GM12878 (cell line): Measurements from ENCODE around the gene RPS28. TPM values are rescaled to one million over a fixed set of nuclear protein-coding genes. Genes with fewer than 3 reads are reported as not detected.
A peak's percentile ranks its signal among the peaks of the same experiment; 100 is the strongest.

ENCODE experiments used
- ATAC-seq: fragments of 200-7000 bp; cut with Tn5 transposase; 3 replicates; pipeline ENCODE4 v1.9.1; 2020; ENCODE audit warnings: mild to moderate bottlenecking, moderate library complexity
- BruUV-seq: library from RNA; stranded (reverse); fragments of 400-500 nt; replicated peaks from 2 replicates; lab custom pipeline; 2021; lab: Mats Ljungman, UMichigan
- CTCF ChIA-PET: fragments of 300-600 bp; sonication (Branson Sonifier 250); formaldehyde crosslinking; extraction: SDS; loops from one replicate; lab custom pipeline; 2021; ENCODE audit warnings: inconsistent platforms; lab: Yijun Ruan, JAX
- POLR2A ChIA-PET: fragments of 350-600 bp; formaldehyde crosslinking; extraction: SDS; loops from one replicate; lab custom pipeline; 2021; ENCODE audit warnings: inconsistent platforms; lab: Charles Lee
- RAD21 ChIA-PET: fragments of 300-600 bp; sonication (Branson Sonifier 250); formaldehyde crosslinking; loops from one replicate; lab custom pipeline; 2023; ENCODE audit warnings: antibody characterized with exemption; ENCODE audit not compliant: unreplicated experiment; lab: Charles Lee
- SMC1A ChIA-PET: fragments of 300-600 bp; sonication (Branson Sonifier 250); formaldehyde crosslinking; loops from one replicate; lab custom pipeline; 2023; ENCODE audit not compliant: unreplicated experiment, uncharacterized antibody; lab: Charles Lee
- DNase-seq: peaks from one replicate; pipeline ENCODE4 v3.0.0-alpha.2; 2011; ENCODE audit warnings: low read depth, low spot score
- FAIRE-seq: peaks from 3 replicates; lab custom pipeline; 2011; peaks lifted over from hg19 to GRCh38; lab: Jason Lieb, UNC
- H2AFZ ChIP-seq: 2 replicates; pipeline ENCODE4 v1.6.0; 2011; ENCODE audit warnings: low read depth, low read length, control low read depth; ENCODE audit not compliant: control insufficient read depth
- H3K27ac ChIP-seq: 2 replicates; pipeline ENCODE4 v1.5.1; 2011; ENCODE audit warnings: control low read depth; ENCODE audit not compliant: control insufficient read depth, insufficient read depth
- H3K27me3 ChIP-seq, 2 experiments: replicated peaks in 1 of 2; 2 replicates each; pipeline versions ENCODE4 v1.6.0 to v1.6.1; 2011; ENCODE audit warnings: low read length in 1 of 2; ENCODE audit not compliant: control insufficient read depth in 2 of 2, insufficient read depth in 2 of 2
- H3K36me3 ChIP-seq, 2 experiments: 2 replicates each; pipeline ENCODE4 v1.5.1; 2011; ENCODE audit warnings: low read length in 1 of 2; ENCODE audit not compliant: control insufficient read depth in 2 of 2, insufficient read depth in 2 of 2
- H3K4me1 ChIP-seq: 2 replicates; pipeline ENCODE4 v1.6.1; 2011; ENCODE audit warnings: mild to moderate bottlenecking, low read length, moderate library complexity, mixed read lengths; ENCODE audit not compliant: control insufficient read depth, insufficient read depth
- H3K4me2 ChIP-seq: 2 replicates; pipeline ENCODE4 v1.6.0; 2011; ENCODE audit warnings: control low read depth; ENCODE audit not compliant: control insufficient read depth, insufficient read depth
- H3K4me3 ChIP-seq: fragments of 200-600 bp; sonication (generic); 2 replicates; pipeline ENCODE4 v1.5.1; 2016
- H3K79me2 ChIP-seq: 2 replicates; pipeline ENCODE4 v1.6.0; 2011; ENCODE audit warnings: low read length; ENCODE audit not compliant: control insufficient read depth, insufficient read depth
- H3K9ac ChIP-seq: 2 replicates; pipeline ENCODE4 v1.8.0; 2011; ENCODE audit warnings: low read length, control low read depth, mixed read lengths; ENCODE audit not compliant: control insufficient read depth, insufficient read depth
- H3K9me3 ChIP-seq: replicated peaks from 3 replicates; pipeline ENCODE4 v1.5.1; 2011; ENCODE audit warnings: mild to moderate bottlenecking, low read length; ENCODE audit not compliant: control insufficient read depth, insufficient read depth
- H4K20me1 ChIP-seq: 2 replicates; pipeline ENCODE4 v1.6.0; 2011; ENCODE audit not compliant: control insufficient read depth, insufficient read depth
- KDM1A ChIP-seq: fragments of 200-600 bp; sonication (generic); IDR thresholded peaks from 2 replicates; pipeline ENCODE4 v1.6.1; 2016; ENCODE audit warnings: borderline replicate concordance
- ZNF24 ChIP-seq: fragments of 450-650 bp; IDR thresholded peaks from 2 replicates; pipeline ENCODE4 v1.6.1; 2017; ENCODE audit warnings: antibody characterized with exemption, mild to moderate bottlenecking
- WGBS: methylation state at CpG from one replicate; pipeline ENCODE4 v1.1.6; 2016; ENCODE audit warnings: low lambda C conversion rate; ENCODE audit not compliant: insufficient replicate concordance, insufficient coverage; ENCODE audit errors: missing lambda C conversion rate; 5-methylcytosine and 5-hydroxymethylcytosine counted together
- in situ Hi-C: fragments of 300-500 bp; cut with MboI; formaldehyde crosslinking; loops from 9 replicates; pipeline ENCODE4 v1.14.3; 2018; ENCODE audit warnings: mixed read lengths
- intact Hi-C: fragments of 100-400 bp; cut with micrococcal nuclease; formaldehyde crosslinking; loops from one replicate; pipeline ENCODE4 v1.14.2; 2022; ENCODE audit not compliant: unreplicated experiment
- polyA plus RNA-seq, 11 experiments: library from polyadenylated mRNA; depleted of rRNA in 4 of 11; unstranded in 6 of 11; stranded (reverse) in 5 of 11; fragments of >200 nt; fragmentation: Nextera tagmentation in 4 of 11; fragmentation: Illumina TruSeq in 1 of 11; extraction: Ambion mirVana in 4 of 11; extraction: Trizol in 1 of 11; gene quantifications; 1 replicate in 1 of 11; 2 replicates in 10 of 11; pipeline versions ENCODE4 v1.2.1 to v1.2.3, GENCODE V29; 2011 to 2016; ENCODE audit warnings: inconsistent platforms in 2 of 11, missing spikeins in 2 of 11, low read depth in 1 of 11
- total RNA-seq, 4 experiments: library from RNA; depleted of rRNA in 3 of 4; stranded (reverse); fragments of >200 nt in 3 of 4; fragmentation: Illumina TruSeq in 1 of 4; extraction: Trizol in 1 of 4; gene quantifications; 2 replicates each; pipeline versions ENCODE4 v1.2.1 to v1.2.3, GENCODE V29; 2013 to 2021
- TF ChIP-seq, protein P1 (sequence below): IDR thresholded peaks from 2 replicates; pipeline ENCODE4 v1.6.1; 2012; ENCODE audit warnings: low read depth, low read length, improper control_type of control experiment
- TF ChIP-seq, protein P2 (sequence below): fragments of 450-650 bp; IDR thresholded peaks from 2 replicates; pipeline ENCODE4 v1.6.1; 2017; ENCODE audit warnings: mild to moderate bottlenecking, moderate library complexity

Gene RPS28
- total and polyA plus RNA-seq, 10 of the 15 experiments (the other 5 are each of a cell fraction or from before 2014, with no cell fraction given): 422 to 3,905 (median 1,580) TPM

DNA sequence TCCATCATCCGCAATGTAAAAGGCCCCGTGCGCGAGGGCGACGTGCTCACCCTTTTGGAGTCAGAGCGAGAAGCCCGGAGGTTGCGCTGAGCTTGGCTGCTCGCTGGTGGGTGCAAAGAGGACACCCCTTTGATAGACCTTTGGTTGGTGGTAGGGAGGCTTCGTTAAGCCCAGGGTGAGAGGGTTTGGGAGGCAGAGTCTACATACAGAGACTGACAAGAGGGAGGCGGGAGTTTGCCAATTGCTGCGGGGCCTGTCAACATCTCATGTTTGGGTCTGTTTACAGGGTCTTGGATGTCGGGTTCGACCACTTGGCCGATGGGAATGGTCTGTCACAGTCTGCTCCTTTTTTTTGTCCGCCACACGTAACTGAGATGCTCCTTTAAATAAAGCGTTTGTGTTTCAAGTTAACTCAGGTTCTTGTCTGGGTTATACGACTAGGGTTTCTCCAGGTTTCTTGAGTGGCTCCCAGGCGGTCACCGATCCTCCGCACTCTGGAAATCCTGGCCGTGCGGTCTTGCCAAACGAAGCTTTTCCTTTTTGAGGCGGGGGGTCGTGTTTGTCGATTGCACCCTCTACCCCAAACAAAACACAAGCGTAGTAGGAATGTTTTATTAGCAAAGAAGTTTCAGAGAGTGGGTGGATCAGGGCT is 816 bp downstream of the RPS28 start:
- BruUV-seq: no TSS peak
- DNase-seq: no peak
- ChIA-PET RAD21 (interaction anchor here (1.9 kb wide), 1 partner anchor 378 kb away, joined by 4 read pairs; the partner anchor contains the start of gene TIMM44), POLR2A (interaction anchor here (1.4 kb wide), 1 partner anchor 11 kb away, joined by 3 read pairs; no protein-coding TSS in a partner anchor), SMC1A (interaction anchor here (1.4 kb wide), 1 partner anchor 52 kb away, joined by 3 read pairs; no protein-coding TSS in a partner anchor), CTCF (interaction anchor here (0.8 to 1.7 kb wide), 4 partner anchors 16 to 170 kb away, joined by 3 to 6 read pairs (median 4); no protein-coding TSS in a partner anchor)
- intact Hi-C loops: loop anchor here (5.0 kb wide), 1 partner anchor 55 kb away; no protein-coding TSS in a partner anchor
- 2% methylated on average over 30 of the region's 30 CpGs for WGBS
- no peak for FAIRE-seq
- Histone ChIP-seq H3K4me1 (peaks cover 21% of the 10 kb centered on the region), H3K79me2 (peaks cover 36% of the 10 kb centered on the region), H3K27me3 (no peaks in the 10 kb centered on the region), H3K4me2 (peak overlapping the region; percentile 97), H2AFZ (no peak overlapping the region; the same call in 1 of the 2 replicates), H3K4me3 (peak overlapping the region; percentile 98), H3K9me3 (no peaks in the 10 kb centered on the region), H3K27ac (peak overlapping the region; percentile 84), H4K20me1 (no peaks in the 10 kb centered on the region), H3K36me3 (peaks cover 5 to 10% of the 10 kb centered on the region in 2 experiments), H3K9ac (peak overlapping the region; percentile 93)
- ATAC-seq: peak; percentile 7
- in situ Hi-C loops: no loop called here
- TF ChIP-seq KDM1A (no peak), ZNF24 (no peak)
- TF ChIP-seq, protein P1, sequence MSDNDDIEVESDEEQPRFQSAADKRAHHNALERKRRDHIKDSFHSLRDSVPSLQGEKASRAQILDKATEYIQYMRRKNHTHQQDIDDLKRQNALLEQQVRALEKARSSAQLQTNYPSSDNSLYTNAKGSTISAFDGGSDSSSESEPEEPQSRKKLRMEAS: no peak
- TF ChIP-seq, protein P2, sequence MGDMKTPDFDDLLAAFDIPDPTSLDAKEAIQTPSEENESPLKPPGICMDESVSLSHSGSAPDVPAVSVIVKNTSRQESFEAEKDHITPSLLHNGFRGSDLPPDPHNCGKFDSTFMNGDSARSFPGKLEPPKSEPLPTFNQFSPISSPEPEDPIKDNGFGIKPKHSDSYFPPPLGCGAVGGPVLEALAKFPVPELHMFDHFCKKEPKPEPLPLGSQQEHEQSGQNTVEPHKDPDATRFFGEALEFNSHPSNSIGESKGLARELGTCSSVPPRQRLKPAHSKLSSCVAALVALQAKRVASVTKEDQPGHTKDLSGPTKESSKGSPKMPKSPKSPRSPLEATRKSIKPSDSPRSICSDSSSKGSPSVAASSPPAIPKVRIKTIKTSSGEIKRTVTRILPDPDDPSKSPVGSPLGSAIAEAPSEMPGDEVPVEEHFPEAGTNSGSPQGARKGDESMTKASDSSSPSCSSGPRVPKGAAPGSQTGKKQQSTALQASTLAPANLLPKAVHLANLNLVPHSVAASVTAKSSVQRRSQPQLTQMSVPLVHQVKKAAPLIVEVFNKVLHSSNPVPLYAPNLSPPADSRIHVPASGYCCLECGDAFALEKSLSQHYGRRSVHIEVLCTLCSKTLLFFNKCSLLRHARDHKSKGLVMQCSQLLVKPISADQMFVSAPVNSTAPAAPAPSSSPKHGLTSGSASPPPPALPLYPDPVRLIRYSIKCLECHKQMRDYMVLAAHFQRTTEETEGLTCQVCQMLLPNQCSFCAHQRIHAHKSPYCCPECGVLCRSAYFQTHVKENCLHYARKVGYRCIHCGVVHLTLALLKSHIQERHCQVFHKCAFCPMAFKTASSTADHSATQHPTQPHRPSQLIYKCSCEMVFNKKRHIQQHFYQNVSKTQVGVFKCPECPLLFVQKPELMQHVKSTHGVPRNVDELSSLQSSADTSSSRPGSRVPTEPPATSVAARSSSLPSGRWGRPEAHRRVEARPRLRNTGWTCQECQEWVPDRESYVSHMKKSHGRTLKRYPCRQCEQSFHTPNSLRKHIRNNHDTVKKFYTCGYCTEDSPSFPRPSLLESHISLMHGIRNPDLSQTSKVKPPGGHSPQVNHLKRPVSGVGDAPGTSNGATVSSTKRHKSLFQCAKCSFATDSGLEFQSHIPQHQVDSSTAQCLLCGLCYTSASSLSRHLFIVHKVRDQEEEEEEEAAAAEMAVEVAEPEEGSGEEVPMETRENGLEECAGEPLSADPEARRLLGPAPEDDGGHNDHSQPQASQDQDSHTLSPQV: no peak
